H1 (cell line): ENCODE results near the gene FLOT1. TPM values are rescaled to one million over a fixed set of nuclear protein-coding genes. Genes with fewer than 3 reads are reported as not detected.

Experiments
- CTCF ChIA-PET: fragments of 300-600 bp; sonication (Branson Sonifier 250); formaldehyde crosslinking; loops from one replicate; lab custom pipeline; 2021; ENCODE audit not compliant: partially characterized antibody; lab: Charles Lee
- POLR2A ChIA-PET: fragments of 300-600 bp; sonication (Branson Sonifier 250); formaldehyde crosslinking; loops from one replicate; lab custom pipeline; 2021; ENCODE audit warnings: inconsistent platforms; ENCODE audit not compliant: partially characterized antibody; lab: Charles Lee
- DNase-seq, 2 experiments: peaks; one replicate each; pipeline versions ENCODE4 v3.0.0 to v3.0.0-alpha.2; 2010 to 2022; ENCODE audit warnings: low spot score in 2 of 2, low read depth in 1 of 2, mixed read lengths in 1 of 2
- FAIRE-seq: peaks from 2 replicates; lab custom pipeline; 2011; peaks lifted over from hg19 to GRCh38; lab: Jason Lieb, UNC
- H2AFZ ChIP-seq: 2 replicates; pipeline ENCODE4 v1.8.1; 2012; ENCODE audit warnings: low read length, inconsistent platforms
- H2AK5ac ChIP-seq: 2 replicates; pipeline ENCODE4 v1.6.1; 2013; ENCODE audit warnings: low read depth, low read length
- H2BK120ac ChIP-seq: replicated peaks from 2 replicates; pipeline ENCODE3; 2013; ENCODE audit warnings: low read depth, low read length, inconsistent platforms
- H2BK12ac ChIP-seq: 2 replicates; pipeline ENCODE4 v1.6.1; 2013; ENCODE audit warnings: low read depth, low read length
- H2BK15ac ChIP-seq: 2 replicates; pipeline ENCODE4 v1.6.1; 2013; ENCODE audit warnings: low read length
- H2BK20ac ChIP-seq: 2 replicates; pipeline ENCODE4 v1.6.1; 2013; ENCODE audit warnings: low read length
- H2BK5ac ChIP-seq: 2 replicates; pipeline ENCODE4 v1.6.1; 2013; ENCODE audit warnings: low read depth, low read length
- H3K14ac ChIP-seq: 2 replicates; pipeline ENCODE4 v1.6.1; 2013; ENCODE audit warnings: inconsistent platforms; ENCODE audit not compliant: insufficient read length
- H3K18ac ChIP-seq: 2 replicates; pipeline ENCODE4 v1.6.1; 2013; ENCODE audit warnings: low read length; ENCODE audit errors: extremely low read depth
- H3K23ac ChIP-seq: 2 replicates; pipeline ENCODE4 v1.6.1; 2013; ENCODE audit warnings: inconsistent platforms; ENCODE audit not compliant: insufficient read length
- H3K23me2 ChIP-seq: 2 replicates; pipeline ENCODE4 v1.6.1; 2013; ENCODE audit warnings: low read depth, low read length
- H3K27ac ChIP-seq: 2 replicates; pipeline ENCODE4 v1.6.1; 2011; ENCODE audit warnings: low read depth, low read length, inconsistent platforms
- H3K27me3 ChIP-seq, 4 experiments: replicated peaks in 1 of 4; 1 replicate in 1 of 4; 2 replicates in 3 of 4; pipeline versions ENCODE4 v1.6.1 to v1.8.1; 2011 to 2013; ENCODE audit warnings: low read length in 3 of 4, mild to moderate bottlenecking in 3 of 4, inconsistent platforms in 2 of 4, mixed read lengths in 2 of 4, moderate library complexity in 1 of 4; ENCODE audit not compliant: control insufficient read depth in 3 of 4, insufficient read depth in 3 of 4; ENCODE audit errors: extremely low read depth in 1 of 4
- H3K36me3 ChIP-seq, 4 experiments: 2 replicates each; pipeline versions ENCODE4 v1.6.1 to v1.8.1; 2011 to 2013; ENCODE audit warnings: mild to moderate bottlenecking in 4 of 4, low read length in 3 of 4, moderate library complexity in 2 of 4, control low read depth in 1 of 4, inconsistent platforms in 1 of 4; ENCODE audit not compliant: insufficient read depth in 4 of 4, control insufficient read depth in 2 of 4
- H3K4ac ChIP-seq: replicated peaks from 2 replicates; pipeline ENCODE3; 2013; ENCODE audit warnings: low read length, low read depth, mixed read lengths, inconsistent platforms; ENCODE audit not compliant: insufficient read length
- H3K4me1 ChIP-seq, 4 experiments: replicated peaks in 1 of 4; 1 replicate in 1 of 4; 2 replicates in 3 of 4; pipeline versions ENCODE4 v1.6.1 to v1.8.1; 2011 to 2013; ENCODE audit warnings: low read length in 3 of 4, inconsistent platforms in 2 of 4, mixed read lengths in 1 of 4; ENCODE audit not compliant: insufficient read depth in 4 of 4, control insufficient read depth in 3 of 4
- H3K4me2 ChIP-seq, 2 experiments: 2 replicates each; pipeline versions ENCODE4 v1.6.1 to v1.8.1; 2011 to 2013; ENCODE audit warnings: low read depth in 2 of 2, low read length in 2 of 2, control low read depth in 1 of 2, inconsistent platforms in 1 of 2, mild to moderate bottlenecking in 1 of 2; ENCODE audit not compliant: insufficient read depth in 1 of 2
- H3K4me3 ChIP-seq, 4 experiments: fragments of 200-600, 300-600 bp in 1 of 4; sonication (generic), shearing (Covaris generic), sonication (Bioruptor Twin) in 1 of 4; 2 replicates each; pipeline versions ENCODE4 v1.5.1 to v1.8.1; 2011 to 2016; ENCODE audit warnings: low read length in 4 of 4, low read depth in 3 of 4, control low read depth in 2 of 4, inconsistent platforms in 2 of 4, mild to moderate bottlenecking in 2 of 4, mixed read lengths in 1 of 4, moderate library complexity in 1 of 4; ENCODE audit not compliant: insufficient read depth in 2 of 4; ENCODE audit errors: extremely low read depth in 1 of 4
- H3K56ac ChIP-seq: replicated peaks from 2 replicates; pipeline ENCODE3; 2013; ENCODE audit warnings: low read depth, mild to moderate bottlenecking, mixed read lengths, low read length, inconsistent platforms; ENCODE audit not compliant: insufficient read length
- H3K79me1 ChIP-seq: 2 replicates; pipeline ENCODE4 v1.6.1; 2013; ENCODE audit warnings: low read depth, low read length, control low read depth
- H3K79me2 ChIP-seq, 2 experiments: 2 replicates each; pipeline versions ENCODE4 v1.6.1 to v1.8.1; 2012 to 2013; ENCODE audit warnings: low read length in 2 of 2, mild to moderate bottlenecking in 2 of 2, inconsistent platforms in 1 of 2; ENCODE audit not compliant: insufficient read depth in 2 of 2, control insufficient read depth in 1 of 2
- H3K9ac ChIP-seq, 4 experiments: replicated peaks in 1 of 4; 1 replicate in 1 of 4; 2 replicates in 3 of 4; pipeline versions ENCODE4 v1.6.1 to v1.8.1; 2011 to 2013; ENCODE audit warnings: low read depth in 3 of 4, low read length in 3 of 4, control low read depth in 2 of 4, mild to moderate bottlenecking in 2 of 4, moderate library complexity in 2 of 4, inconsistent platforms in 1 of 4; ENCODE audit errors: extremely low read depth in 1 of 4
- H3K9me3 ChIP-seq, 2 experiments: 2 replicates each; pipeline versions ENCODE4 v1.6.1 to v1.8.1; 2012 to 2013; ENCODE audit warnings: mild to moderate bottlenecking in 2 of 2, moderate library complexity in 2 of 2, control low read depth in 1 of 2, inconsistent platforms in 1 of 2, low read depth in 1 of 2, low read length in 1 of 2, mixed read lengths in 1 of 2; ENCODE audit not compliant: insufficient read depth in 2 of 2
- H4K20me1 ChIP-seq, 2 experiments: replicated peaks in 1 of 2; 2 replicates each; pipeline versions ENCODE3 to v1.8.1; 2011 to 2013; ENCODE audit warnings: inconsistent platforms in 2 of 2, low read length in 2 of 2, mild to moderate bottlenecking in 1 of 2; ENCODE audit not compliant: insufficient read depth in 2 of 2, control insufficient read depth in 1 of 2
- H4K5ac ChIP-seq: 2 replicates; pipeline ENCODE4 v1.6.1; 2013; ENCODE audit warnings: low read length, low read depth, mixed read lengths, inconsistent platforms; ENCODE audit not compliant: insufficient read length
- H4K8ac ChIP-seq: 2 replicates; pipeline ENCODE4 v1.8.0; 2013; ENCODE audit warnings: mild to moderate bottlenecking, moderate library complexity, low read length, inconsistent platforms; ENCODE audit not compliant: insufficient read depth; ENCODE audit errors: extremely low read depth
- H4K91ac ChIP-seq: replicated peaks from 2 replicates; pipeline ENCODE3; 2013; ENCODE audit warnings: low read length, mixed read lengths, inconsistent platforms; ENCODE audit not compliant: insufficient read length
- CBX5 ChIP-seq: fragments of 300-800, 300-1000 bp; sonication (generic); IDR thresholded peaks from 2 replicates; pipeline ENCODE4 v1.7.1; 2016; ENCODE audit warnings: antibody characterized with exemption, low read length, low read depth
- CBX8 ChIP-seq: fragments of 300-800, 300-1000 bp; sonication (generic); IDR thresholded peaks from 2 replicates; pipeline ENCODE4 v1.7.1; 2016; ENCODE audit warnings: low read depth, low read length, borderline replicate concordance
- POLR2A ChIP-seq, 2 experiments: IDR thresholded peaks; 1 replicate in 1 of 2; 2 replicates in 1 of 2; pipeline ENCODE4 v1.6.1; 2011; ENCODE audit warnings: low read depth in 2 of 2, low read length in 2 of 2, mild to moderate bottlenecking in 2 of 2; ENCODE audit errors: control extremely low read depth in 1 of 2
- POLR2AphosphoS5 ChIP-seq: IDR thresholded peaks from 2 replicates; pipeline ENCODE4 v1.6.1; 2011; ENCODE audit warnings: low read depth, low read length
- SIN3A ChIP-seq, 2 experiments: IDR thresholded peaks in 1 of 2; conservative IDR thresholded peaks in 1 of 2; 2 replicates each; pipeline ENCODE4 v1.6.1; 2011 to 2012; ENCODE audit warnings: low read length in 2 of 2, improper control_type of control experiment in 1 of 2, low read depth in 1 of 2, mild to moderate bottlenecking in 1 of 2
- SP1 ChIP-seq: IDR thresholded peaks from 2 replicates; pipeline ENCODE4 v1.6.1; 2011; ENCODE audit warnings: low read depth, low read length
- WGBS, 2 experiments: shearing (Covaris generic) in 1 of 2; methylation state at CpG; one replicate each; pipeline versions ENCODE4 v1.1.6 to v1.1.7; 2013 to 2015; ENCODE audit warnings: low lambda C conversion rate in 2 of 2, mixed read lengths in 2 of 2, inconsistent platforms in 1 of 2, low coverage in 1 of 2, missing lambda C conversion rate in 1 of 2; ENCODE audit not compliant: insufficient replicate concordance in 2 of 2, insufficient coverage in 1 of 2, insufficient read length in 1 of 2; ENCODE audit errors: extremely low coverage in 1 of 2, missing lambda C conversion rate in 1 of 2; 5-methylcytosine and 5-hydroxymethylcytosine counted together
- polyA plus RNA-seq, 7 experiments: library from polyadenylated mRNA; depleted of rRNA in 3 of 7; stranded (reverse) in 5 of 7; unstranded in 2 of 7; fragments of >200 nt in 5 of 7; fragments of 200-250 nt in 2 of 7; gene quantifications; 1 replicate in 5 of 7; 2 replicates in 1 of 7; 4 replicates in 1 of 7; pipeline versions ENCODE4 v1.2.1 to v1.2.3, GENCODE V29; 2011 to 2013; ENCODE audit warnings: missing spikeins in 2 of 7, mixed read lengths in 2 of 7
- total RNA-seq: library from RNA; stranded (reverse); fragmentation: NEBNext Ultra II Directional; extraction: Animal tissue kit (Norgen Biotek cat#: 25700); gene quantifications from 2 replicates; pipeline ENCODE4 v1.2.1, GENCODE V29; 2021
- TF ChIP-seq, protein P1 (sequence below): IDR thresholded peaks from 2 replicates; pipeline ENCODE4 v1.6.1; 2012; ENCODE audit warnings: low read length, inconsistent platforms

The FLOT1 gene
- total and polyA plus RNA-seq, 2 of the 8 experiments (the other 6 are each of a cell fraction or from before 2014, with no cell fraction given), result 87.5 to 88.1 TPM

DNA sequence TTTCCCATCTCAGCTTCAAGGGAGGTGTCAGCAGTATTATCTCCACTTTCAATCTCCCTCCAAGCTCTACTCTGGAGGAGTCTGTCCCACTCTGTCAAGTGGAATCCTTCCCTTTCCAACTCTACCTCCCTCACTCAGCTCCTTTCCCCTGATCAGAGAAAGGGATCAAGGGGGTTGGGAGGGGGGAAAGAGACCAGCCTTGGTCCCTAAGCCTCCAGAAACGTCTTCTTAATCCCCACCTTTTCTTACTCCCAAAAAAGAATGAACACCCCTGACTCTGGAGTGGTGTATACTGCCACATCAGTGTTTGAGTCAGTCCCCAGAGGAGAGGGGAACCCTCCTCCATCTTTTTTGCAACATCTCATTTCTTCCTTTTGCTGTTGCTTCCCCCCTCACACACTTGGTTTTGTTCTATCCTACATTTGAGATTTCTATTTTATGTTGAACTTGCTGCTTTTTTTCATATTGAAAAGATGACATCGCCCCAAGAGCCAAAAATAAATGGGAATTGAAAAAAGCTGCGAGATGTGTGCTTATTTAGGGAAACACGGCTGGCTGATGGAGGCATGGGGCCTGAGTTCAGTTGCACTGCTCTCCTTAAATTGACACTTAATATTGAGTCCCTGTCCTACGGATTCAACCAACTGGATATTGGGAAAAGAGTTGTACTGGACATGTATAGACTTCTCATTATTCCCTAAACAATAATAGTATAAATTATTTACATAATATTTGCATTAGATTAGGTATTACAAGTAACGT lies 17.4 kb downstream of the FLOT1 start:
- peaks cover 3% of the 10 kb centered on the region; the same call in 1 of the 2 replicates for H3K23me2 ChIP-seq
- TF ChIP-seq SP1 (peak; percentile 51; the same call in 1 of the 2 replicates), POLR2A (IDR thresholded peaks at IDR 0.05; ENCODE audit: control extremely low read depth in 1 of 2, low read depth in 2 of 2, low read length in 2 of 2) (peak in 1 of 2 experiments; percentile 90; a peak in 2 of 3 replicates), CBX8 (no peak), SIN3A (conservative IDR thresholded peaks at IDR 0.05 in 1 of 2, IDR thresholded peaks at IDR 0.05 in 1 of 2; ENCODE audit: low read depth in 1 of 2, low read length in 2 of 2) (peak in 1 of 2 experiments; percentile 81; a peak in 1 of 4 replicates), POLR2AphosphoS5 (peak; percentile 92; the same call in 1 of the 2 replicates), CBX5 (no peak)
- TF ChIP-seq, protein P1, sequence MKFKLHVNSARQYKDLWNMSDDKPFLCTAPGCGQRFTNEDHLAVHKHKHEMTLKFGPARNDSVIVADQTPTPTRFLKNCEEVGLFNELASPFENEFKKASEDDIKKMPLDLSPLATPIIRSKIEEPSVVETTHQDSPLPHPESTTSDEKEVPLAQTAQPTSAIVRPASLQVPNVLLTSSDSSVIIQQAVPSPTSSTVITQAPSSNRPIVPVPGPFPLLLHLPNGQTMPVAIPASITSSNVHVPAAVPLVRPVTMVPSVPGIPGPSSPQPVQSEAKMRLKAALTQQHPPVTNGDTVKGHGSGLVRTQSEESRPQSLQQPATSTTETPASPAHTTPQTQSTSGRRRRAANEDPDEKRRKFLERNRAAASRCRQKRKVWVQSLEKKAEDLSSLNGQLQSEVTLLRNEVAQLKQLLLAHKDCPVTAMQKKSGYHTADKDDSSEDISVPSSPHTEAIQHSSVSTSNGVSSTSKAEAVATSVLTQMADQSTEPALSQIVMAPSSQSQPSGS, result peak; percentile 44; the same call in 1 of the 2 replicates
- FAIRE-seq, result no peak
- H3K36me3 ChIP-seq, result peaks cover 27 to 56% (median 42%) of the 10 kb centered on the region in 4 experiments
- no peak overlapping the region for H4K8ac ChIP-seq
- no peak overlapping the region for H3K27ac ChIP-seq
- H3K18ac ChIP-seq, result no peak overlapping the region
- ChIA-PET POLR2A (interaction anchor here (0.7 to 35.9 kb wide), 22 partner anchors 8 to 230 kb away, joined by 3 to 732 read pairs (median 4); partner anchors contain the start of genes ATAT1, DDR1, DHX16 and FLOT1), CTCF (interaction anchor here (0.7 to 11.8 kb wide), 7 partner anchors 7 to 450 kb away, joined by 3 to 147 read pairs (median 19); partner anchors contain the start of gene DHX16)
- H3K23ac ChIP-seq, result no peak overlapping the region
- no peak overlapping the region for H3K9ac ChIP-seq
- H4K20me1 ChIP-seq, result peaks cover 10 to 22% of the 10 kb centered on the region in 2 experiments
- H2BK20ac ChIP-seq, result no peak overlapping the region
- H3K4ac ChIP-seq, result no peak overlapping the region
- H3K9me3 ChIP-seq, result no peaks in the 10 kb centered on the region
- no peak overlapping the region for H3K56ac ChIP-seq
- H3K27me3 ChIP-seq, result no peaks in the 10 kb centered on the region
- H3K14ac ChIP-seq, result no peak overlapping the region
- no peak overlapping the region for H2BK120ac ChIP-seq
- no peak overlapping the region for H2AFZ ChIP-seq
- no peak overlapping the region for H3K4me3 ChIP-seq
- 95% methylated on average over 5 of the region's 6 CpGs; no CpG with 5 or more reads in 1 of the 2 experiments for WGBS, 2 experiments
- H2BK15ac ChIP-seq, result no peak overlapping the region
- no peak for DNase-seq
- no peak overlapping the region for H2AK5ac ChIP-seq
- H3K79me1 ChIP-seq, result no peaks in the 10 kb centered on the region
- no peak overlapping the region for H4K5ac ChIP-seq
- peaks cover 6 to 37% of the 10 kb centered on the region in 2 experiments for H3K79me2 ChIP-seq
- no peak overlapping the region for H2BK12ac ChIP-seq
- H3K4me2 ChIP-seq, result no peak overlapping the region
- no peak overlapping the region for H4K91ac ChIP-seq
- no peak overlapping the region for H2BK5ac ChIP-seq
- H3K4me1 ChIP-seq, result peaks cover 0 to 4% (median 0%) of the 10 kb centered on the region in 4 experiments; a peak in 1 of 7 replicates
